GM18861 (cell line): ENCODE results near the gene PSMA7.
"Not testable (repeated sequence)": the region's sequence is repeated elsewhere in the genome, so short reads cannot be mapped to it uniquely, and the experiment has no call there.

ENCODE experiments used
- ATAC-seq: cut with Tn5 transposase; IDR thresholded peaks from one replicate; pipeline ENCODE4 v1.9.1; 2021; ENCODE audit not compliant: unreplicated experiment

PSMA7 gene

DNA sequence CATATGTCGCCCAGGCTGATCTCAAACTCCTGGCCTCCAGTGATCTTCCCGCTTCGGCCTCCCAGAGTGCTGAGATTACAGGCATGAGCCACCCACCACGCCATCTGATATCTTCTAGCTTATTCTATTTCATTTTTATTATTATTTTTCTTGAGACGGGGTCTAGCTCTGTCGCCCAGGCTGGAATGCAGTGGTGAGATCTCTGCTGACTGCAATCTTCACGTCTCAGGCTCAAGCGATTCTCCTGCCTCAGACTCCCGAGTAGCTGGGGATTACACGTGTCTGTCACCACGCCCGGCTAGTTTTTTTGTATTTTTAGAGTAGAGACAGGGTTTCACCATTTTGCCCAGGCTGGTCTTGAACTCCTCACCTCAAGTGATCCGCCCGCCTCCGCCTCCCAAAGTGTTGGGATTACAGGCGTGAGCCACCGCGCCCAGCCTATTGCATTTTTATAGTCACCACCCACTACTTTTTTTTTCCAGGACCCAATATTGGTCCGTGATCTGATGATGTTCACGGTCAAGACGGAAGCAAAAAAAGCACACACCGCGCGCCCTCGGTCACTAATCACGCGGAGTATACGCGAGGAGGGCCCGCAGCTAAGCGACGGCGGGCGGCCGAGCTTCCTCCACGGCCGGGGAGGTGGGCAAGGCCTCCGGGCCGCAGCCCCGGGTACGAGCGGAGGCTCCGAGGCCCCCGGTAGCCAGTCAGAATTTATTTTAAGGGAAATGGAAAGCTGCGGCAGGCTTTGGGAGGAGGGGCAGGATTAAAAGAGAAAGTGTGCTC is 22.0 kb downstream of the PSMA7 start:
- ATAC-seq = peak; percentile 1

DNA sequence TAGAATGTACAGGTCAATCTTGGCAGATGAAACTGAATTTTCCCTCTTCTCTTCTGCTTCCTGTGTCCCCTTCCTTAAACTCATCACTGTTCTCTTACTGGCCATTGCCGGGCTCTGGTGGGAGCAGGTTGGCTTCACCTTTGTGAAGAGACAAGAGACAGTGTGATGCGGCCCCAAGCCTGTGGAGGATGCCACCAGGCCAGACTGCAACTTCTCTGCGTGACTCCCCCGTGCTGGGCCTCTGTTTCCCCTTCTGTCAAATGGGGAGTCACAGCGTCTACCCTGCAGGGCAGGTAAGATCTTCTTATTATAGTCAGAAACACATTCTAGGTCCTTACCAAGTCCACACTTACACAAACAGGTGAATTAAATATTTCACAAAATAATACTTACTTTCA is 22.8 kb downstream of the PSMA7 start:
- ATAC-seq = no peak

- ATAC-seq = no peak
Measured at GRCh38 chr20:62119591-62120364, 23.4 kb downstream of the PSMA7 start.

- ATAC-seq = no peak
Measured at GRCh38 chr20:62119115-62119514, 24.1 kb downstream of the PSMA7 start.

- ATAC-seq = no peak
Measured at GRCh38 chr20:62118113-62119043, 24.8 kb downstream of the PSMA7 start.

GRCh38 chr20:62117658-62118057 is 25.5 kb downstream of the PSMA7 start:
- ATAC-seq = no peak

DNA sequence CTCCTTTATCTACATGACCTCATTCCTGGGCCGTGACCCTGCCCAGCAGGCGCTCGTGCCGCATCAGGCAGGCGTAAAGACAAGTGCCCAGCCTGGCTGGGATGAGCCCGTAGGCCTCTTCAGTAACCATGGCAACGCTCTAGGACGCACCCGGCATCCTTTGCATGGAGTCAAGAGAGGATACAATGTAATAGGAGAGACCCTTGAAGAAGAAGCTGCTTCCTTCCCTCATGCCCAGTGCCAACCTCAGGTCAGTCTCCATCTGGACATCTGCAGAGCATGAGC is 25.9 kb downstream of the PSMA7 start:
- ATAC-seq = no peak

- ATAC-seq = no peak
Measured at GRCh38 chr20:62116558-62117361, 26.4 kb downstream of the PSMA7 start.

DNA sequence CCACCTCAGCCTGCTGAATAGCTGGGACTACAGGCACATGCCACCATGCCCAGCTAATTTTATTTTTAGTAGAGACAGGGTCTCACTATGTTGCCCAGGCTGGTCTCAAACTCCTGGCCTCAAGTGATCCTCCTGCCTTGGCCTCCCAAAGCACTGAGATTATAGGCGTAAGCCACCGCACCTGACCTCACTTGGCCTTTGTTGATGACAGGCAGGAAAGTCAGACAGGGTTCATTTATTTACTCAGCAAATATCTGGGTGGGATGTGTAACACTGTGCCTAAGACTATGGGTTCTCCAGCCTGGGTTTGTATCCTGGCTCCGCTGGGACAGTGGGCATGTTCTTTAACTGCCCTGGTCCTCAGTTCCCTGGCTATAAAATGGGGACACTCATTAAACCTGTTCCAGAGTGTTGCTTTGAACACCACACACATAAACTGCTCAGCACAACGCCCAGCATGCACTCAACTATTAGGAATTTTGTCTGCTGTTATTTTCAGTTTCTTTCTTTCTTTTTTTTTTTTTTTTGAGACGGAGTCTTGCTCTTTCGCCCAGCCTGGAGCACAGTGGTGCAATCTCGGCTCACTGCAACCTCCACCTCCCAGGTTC is 27.3 kb downstream of the PSMA7 start:
- ATAC-seq = not testable (repeated sequence)

DNA sequence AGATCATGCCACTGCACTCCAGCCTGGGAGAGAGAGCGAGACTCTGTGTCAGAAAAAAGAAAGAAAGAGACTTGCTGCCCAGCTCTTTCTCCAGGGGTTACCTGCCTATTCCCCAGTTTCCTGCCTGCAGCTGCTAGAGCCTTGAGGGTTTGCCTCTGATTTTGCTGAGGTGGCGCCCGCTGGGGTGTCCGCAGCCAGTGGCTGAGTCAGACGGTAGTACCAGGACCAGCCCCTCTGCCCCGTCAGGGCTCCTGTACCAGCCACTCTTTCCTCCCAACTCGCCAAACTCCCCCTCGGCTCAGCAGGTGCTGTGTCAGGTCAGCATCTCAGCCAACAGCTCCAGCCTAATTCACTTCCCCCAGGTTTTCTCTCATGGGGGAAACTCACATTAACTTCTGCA is 28.3 kb downstream of the PSMA7 start:
- no peak for ATAC-seq

GRCh38 chr20:62112368-62112767 is 30.8 kb downstream of the PSMA7 start:
- no peak for ATAC-seq

GRCh38 chr20:62111148-62111547 is 32.0 kb downstream of the PSMA7 start:
- no peak for ATAC-seq

GRCh38 chr20:62105592-62105991 is 37.6 kb downstream of the PSMA7 start:
- ATAC-seq = no peak

GRCh38 chr20:62104791-62105345 is 38.3 kb downstream of the PSMA7 start:
- no peak for ATAC-seq

GRCh38 chr20:62104234-62104789 is 38.9 kb downstream of the PSMA7 start:
- ATAC-seq = no peak

GRCh38 chr20:62103508-62104233 is 39.5 kb downstream of the PSMA7 start:
- ATAC-seq = no peak

DNA sequence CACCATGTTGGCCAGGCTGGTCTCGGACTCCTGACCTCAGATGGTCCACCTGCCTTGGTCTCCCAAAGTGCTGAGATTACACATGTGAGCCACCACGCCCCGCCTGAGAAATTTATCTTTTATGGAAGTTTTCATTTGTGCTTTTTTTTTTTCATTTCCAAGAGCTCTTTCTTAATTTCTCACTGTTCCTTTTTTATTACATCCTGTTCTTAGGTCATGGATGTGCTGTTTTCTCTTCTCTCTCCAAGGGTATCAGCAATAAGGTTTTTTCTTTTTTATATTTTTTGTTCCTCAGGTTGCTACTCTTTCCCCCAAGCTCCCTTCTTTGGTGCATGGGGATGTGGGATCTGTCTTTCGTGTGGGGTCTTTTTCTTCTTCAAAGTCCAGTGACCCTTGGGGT is 42.1 kb downstream of the PSMA7 start:
- ATAC-seq = no peak

DNA sequence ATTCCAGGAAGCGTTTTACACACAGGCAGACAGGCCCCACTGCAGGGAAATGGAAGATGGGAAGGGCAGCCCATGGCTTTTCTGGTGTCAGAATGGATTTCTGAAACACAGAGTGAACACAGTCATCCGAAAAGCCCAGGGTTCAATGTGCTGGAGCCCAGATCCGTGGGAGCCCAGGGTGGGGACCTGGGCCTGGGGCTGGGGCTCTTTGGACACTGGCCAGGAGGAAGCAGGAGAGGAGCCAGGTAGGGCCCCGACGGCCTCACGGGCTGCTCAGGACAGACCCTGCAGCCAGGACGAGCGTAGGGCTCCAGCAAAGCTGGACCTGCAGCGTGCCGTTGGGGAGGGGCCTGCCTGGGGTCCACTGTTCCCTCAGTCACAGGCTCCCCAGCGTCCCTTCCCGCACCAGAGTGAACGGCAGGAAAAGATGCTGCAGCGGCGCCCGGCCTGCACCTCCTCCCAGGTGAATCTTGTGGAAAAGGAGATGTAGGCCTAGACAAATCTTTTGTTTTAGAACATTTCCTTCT is 45.2 kb downstream of the PSMA7 start:
- no peak for ATAC-seq
